HG03432 (cell line): ENCODE results near the gene TMEM222.
A peak's percentile ranks its signal among the peaks of the same experiment; 100 is the strongest.

Experiments used
- ATAC-seq: cut with Tn5 transposase; IDR thresholded peaks from one replicate; pipeline ENCODE4 v1.9.1; 2021; ENCODE audit warnings: mild to moderate bottlenecking, moderate library complexity; ENCODE audit not compliant: unreplicated experiment

Gene TMEM222

GRCh38 chr1:27358038-27358927, 36.3 kb downstream of the TMEM222 start:
- ATAC-seq: no peak

- no peak for ATAC-seq
Measured at GRCh38 chr1:27358928-27359313, 37.0 kb downstream of the TMEM222 start.

GRCh38 chr1:27359822-27360158, 37.8 kb downstream of the TMEM222 start:
- ATAC-seq: no peak

GRCh38 chr1:27360159-27361043, 38.4 kb downstream of the TMEM222 start:
- ATAC-seq: no peak

- no peak for ATAC-seq
Measured at GRCh38 chr1:27361044-27361402, 39.1 kb downstream of the TMEM222 start.

GRCh38 chr1:27361553-27361952, 39.6 kb downstream of the TMEM222 start:
- ATAC-seq: no peak

GRCh38 chr1:27363766-27364695, 42.1 kb downstream of the TMEM222 start:
- ATAC-seq: no peak

- no peak for ATAC-seq
Measured at GRCh38 chr1:27364696-27365371, 42.9 kb downstream of the TMEM222 start.

- peak; percentile 42 for ATAC-seq
Measured at GRCh38 chr1:27365372-27366112, 43.6 kb downstream of the TMEM222 start.

GRCh38 chr1:27366113-27366410, 44.1 kb downstream of the TMEM222 start:
- ATAC-seq: peak; percentile 34

- ATAC-seq: peak; percentile 37
Measured at GRCh38 chr1:27366411-27367159, 44.6 kb downstream of the TMEM222 start, which contains the start of gene MAP3K6. Gene MAP3K6 (minus strand): TSS chr1:27366961. CDS start chr1:27366597, 364 bp downstream.

GRCh38 chr1:27367160-27367650, 45.2 kb downstream of the TMEM222 start:
- ATAC-seq: no peak

GRCh38 chr1:27368869-27369582, 47.1 kb downstream of the TMEM222 start:
- no peak for ATAC-seq

GRCh38 chr1:27372022-27372807, 50.3 kb downstream of the TMEM222 start:
- ATAC-seq: no peak

- no peak for ATAC-seq
Measured at GRCh38 chr1:27372808-27373690, 51.1 kb downstream of the TMEM222 start.

- no peak for ATAC-seq
Measured at GRCh38 chr1:27374362-27375086, 52.6 kb downstream of the TMEM222 start, which contains the start of gene FCN3. Gene FCN3 (minus strand): TSS chr1:27374824. CDS start chr1:27374818, 6 bp downstream.
